ENCODE measurements around the gene MYO3B. TPM values are rescaled to one million over a fixed set of nuclear protein-coding genes. Genes with fewer than 3 reads are reported as not detected.

The MYO3B gene
- total RNA-seq, 1 donor from 2014 or later: not detected

DNA sequence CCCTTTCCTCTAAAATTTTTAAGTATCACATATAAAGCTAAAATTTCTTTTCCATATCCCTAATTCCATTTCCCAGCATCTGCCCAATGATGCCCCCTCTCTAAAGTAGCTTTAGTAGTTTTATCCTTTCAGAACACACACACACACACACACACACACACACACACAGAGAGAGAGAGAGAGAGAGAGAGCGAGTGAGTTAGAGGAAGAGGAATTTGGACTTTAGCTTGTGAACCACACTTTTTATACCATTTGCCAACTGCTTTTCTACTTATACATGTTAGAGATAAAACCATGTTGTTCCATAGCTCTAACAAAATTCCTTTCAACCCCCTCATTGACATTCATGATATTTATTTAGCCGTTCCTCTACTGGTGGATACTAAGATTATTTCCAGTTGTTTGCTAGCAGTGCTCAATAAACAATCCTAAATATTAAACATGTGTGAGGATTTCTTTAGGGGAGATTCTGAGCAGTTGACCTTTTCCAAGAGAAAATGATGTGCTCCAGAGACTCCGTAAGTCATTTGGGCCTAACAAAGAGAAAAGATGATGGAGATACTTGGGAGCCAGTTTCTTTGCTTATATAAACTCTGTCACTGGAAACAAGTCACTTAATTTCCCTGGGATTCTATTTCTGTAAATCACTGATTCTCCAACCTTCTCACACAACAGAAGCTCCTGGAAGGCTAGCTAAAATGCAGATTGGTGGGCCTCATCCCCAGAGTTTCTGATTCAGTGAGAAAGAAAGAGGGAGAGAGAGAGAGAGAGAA lies 307.5 kb downstream of the MYO3B start:
- Mint-ChIP-seq H3K36me3 (ENCODE audit: low read depth) (no peaks in the 10 kb centered on the region), H3K4me1 (no peaks in the 10 kb centered on the region), H3K27me3 (peaks cover 5% of the 10 kb centered on the region), H3K27ac (no peak overlapping the region), H3K9me3 (no peaks in the 10 kb centered on the region), H3K4me3 (no peak overlapping the region)
- DNase-seq: no peak
- intact Hi-C loops (cut with micrococcal nuclease): no loop called here
- CTCF ChIA-PET: interaction anchor here (0.7 kb wide), 1 partner anchor 375 kb away, joined by 4 read pairs; no protein-coding TSS in a partner anchor
- ATAC-seq (ENCODE audit: low read depth): no peak
- TF ChIP-seq, protein P1, sequence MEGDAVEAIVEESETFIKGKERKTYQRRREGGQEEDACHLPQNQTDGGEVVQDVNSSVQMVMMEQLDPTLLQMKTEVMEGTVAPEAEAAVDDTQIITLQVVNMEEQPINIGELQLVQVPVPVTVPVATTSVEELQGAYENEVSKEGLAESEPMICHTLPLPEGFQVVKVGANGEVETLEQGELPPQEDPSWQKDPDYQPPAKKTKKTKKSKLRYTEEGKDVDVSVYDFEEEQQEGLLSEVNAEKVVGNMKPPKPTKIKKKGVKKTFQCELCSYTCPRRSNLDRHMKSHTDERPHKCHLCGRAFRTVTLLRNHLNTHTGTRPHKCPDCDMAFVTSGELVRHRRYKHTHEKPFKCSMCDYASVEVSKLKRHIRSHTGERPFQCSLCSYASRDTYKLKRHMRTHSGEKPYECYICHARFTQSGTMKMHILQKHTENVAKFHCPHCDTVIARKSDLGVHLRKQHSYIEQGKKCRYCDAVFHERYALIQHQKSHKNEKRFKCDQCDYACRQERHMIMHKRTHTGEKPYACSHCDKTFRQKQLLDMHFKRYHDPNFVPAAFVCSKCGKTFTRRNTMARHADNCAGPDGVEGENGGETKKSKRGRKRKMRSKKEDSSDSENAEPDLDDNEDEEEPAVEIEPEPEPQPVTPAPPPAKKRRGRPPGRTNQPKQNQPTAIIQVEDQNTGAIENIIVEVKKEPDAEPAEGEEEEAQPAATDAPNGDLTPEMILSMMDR (IDR thresholded peaks at IDR 0.05): no peak
- POLR2A ChIA-PET: no interaction called here

DNA sequence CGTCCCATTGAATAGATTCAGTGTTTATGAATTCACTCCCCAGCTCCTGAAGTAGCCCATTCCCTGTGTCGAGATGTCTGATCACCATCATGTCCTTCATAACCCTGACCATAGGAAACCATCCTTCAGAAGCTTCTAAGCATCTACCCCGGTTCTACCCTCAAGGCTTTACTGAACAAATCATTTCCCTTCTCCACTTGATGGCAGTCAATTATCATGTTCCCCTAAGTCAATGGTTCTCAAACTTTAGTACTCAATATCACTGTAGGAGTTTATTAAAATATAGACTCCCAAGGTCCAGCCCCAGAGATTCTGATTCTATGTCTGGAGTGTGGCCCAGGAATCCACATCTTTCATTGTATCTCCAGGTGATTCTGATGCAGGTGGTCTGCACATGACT lies 308.8 kb downstream of the MYO3B start:
- ATAC-seq (ENCODE audit: low read depth) (no peak), DNase-seq (no peak)
- CTCF ChIA-PET: no interaction called here
- H3K4me1 Mint-ChIP-seq: no peaks in the 10 kb centered on the region
- intact Hi-C loops (cut with micrococcal nuclease): no loop called here
- H3K27me3 Mint-ChIP-seq: peaks cover 5% of the 10 kb centered on the region
- no peak overlapping the region for H3K27ac Mint-ChIP-seq
- POLR2A ChIA-PET: no interaction called here
- no peaks in the 10 kb centered on the region for H3K36me3 Mint-ChIP-seq (ENCODE audit: low read depth)
- H3K9me3 Mint-ChIP-seq: no peaks in the 10 kb centered on the region
- H3K4me3 Mint-ChIP-seq: no peak overlapping the region
- TF ChIP-seq, protein P1 (IDR thresholded peaks at IDR 0.05): no peak

DNA sequence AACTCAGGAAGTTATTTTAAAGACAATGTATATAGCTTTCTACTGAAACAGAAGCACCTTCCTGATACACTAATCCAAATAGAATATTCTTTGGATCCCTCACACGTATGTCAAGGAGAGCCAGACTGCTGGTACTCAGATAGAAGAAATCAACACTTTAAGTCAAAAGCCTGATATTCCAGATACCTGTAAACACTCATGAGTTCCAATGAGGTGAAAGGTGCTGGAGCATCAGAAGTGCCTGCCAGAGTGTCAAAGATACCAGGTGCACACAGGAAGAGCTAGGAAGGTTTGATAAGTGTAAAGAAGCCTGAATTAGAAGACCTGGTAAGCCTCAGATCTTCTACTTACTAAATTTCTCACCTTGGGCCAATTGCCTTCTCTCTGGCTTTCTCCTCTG lies 310.9 kb downstream of the MYO3B start:
- Mint-ChIP-seq H3K27ac (no peak overlapping the region), H3K9me3 (no peaks in the 10 kb centered on the region), H3K4me1 (no peaks in the 10 kb centered on the region), H3K27me3 (peaks cover 3% of the 10 kb centered on the region), H3K36me3 (ENCODE audit: low read depth) (no peaks in the 10 kb centered on the region), H3K4me3 (no peak overlapping the region)
- ChIA-PET POLR2A (no interaction called here), CTCF (no interaction called here)
- ATAC-seq (ENCODE audit: low read depth) (no peak), DNase-seq (no peak)
- TF ChIP-seq, protein P1 (IDR thresholded peaks at IDR 0.05): no peak
- intact Hi-C loops (cut with micrococcal nuclease): no loop called here

DNA sequence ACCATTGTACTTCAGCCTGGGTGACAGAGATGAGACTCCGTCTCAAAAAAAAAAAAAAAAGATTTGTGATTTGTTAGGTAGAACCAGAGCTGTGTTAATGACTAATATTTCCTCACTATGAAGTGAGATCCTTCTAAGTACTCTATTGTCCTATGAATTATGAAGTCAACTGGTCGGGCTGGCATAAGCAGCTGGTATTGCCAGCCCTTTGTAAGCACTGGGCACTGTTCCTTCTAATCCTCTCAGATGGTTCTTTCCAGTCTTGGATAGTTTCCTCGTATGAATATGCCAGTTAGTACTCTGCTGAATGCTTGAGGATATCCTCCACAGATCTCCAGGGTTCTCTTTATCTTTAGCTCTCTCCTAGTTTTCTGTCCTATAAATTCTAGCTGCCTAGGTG lies 314.1 kb downstream of the MYO3B start:
- H3K9me3 Mint-ChIP-seq: no peaks in the 10 kb centered on the region
- H3K4me3 Mint-ChIP-seq: no peak overlapping the region
- no peaks in the 10 kb centered on the region for H3K4me1 Mint-ChIP-seq
- intact Hi-C loops (cut with micrococcal nuclease): no loop called here
- ATAC-seq (ENCODE audit: low read depth) (no peak), DNase-seq (no peak)
- TF ChIP-seq, protein P1 (IDR thresholded peaks at IDR 0.05): no peak
- ChIA-PET CTCF (no interaction called here), POLR2A (no interaction called here)
- H3K36me3 Mint-ChIP-seq (ENCODE audit: low read depth): no peaks in the 10 kb centered on the region
- H3K27ac Mint-ChIP-seq: no peak overlapping the region
- peaks cover 9% of the 10 kb centered on the region for H3K27me3 Mint-ChIP-seq

DNA sequence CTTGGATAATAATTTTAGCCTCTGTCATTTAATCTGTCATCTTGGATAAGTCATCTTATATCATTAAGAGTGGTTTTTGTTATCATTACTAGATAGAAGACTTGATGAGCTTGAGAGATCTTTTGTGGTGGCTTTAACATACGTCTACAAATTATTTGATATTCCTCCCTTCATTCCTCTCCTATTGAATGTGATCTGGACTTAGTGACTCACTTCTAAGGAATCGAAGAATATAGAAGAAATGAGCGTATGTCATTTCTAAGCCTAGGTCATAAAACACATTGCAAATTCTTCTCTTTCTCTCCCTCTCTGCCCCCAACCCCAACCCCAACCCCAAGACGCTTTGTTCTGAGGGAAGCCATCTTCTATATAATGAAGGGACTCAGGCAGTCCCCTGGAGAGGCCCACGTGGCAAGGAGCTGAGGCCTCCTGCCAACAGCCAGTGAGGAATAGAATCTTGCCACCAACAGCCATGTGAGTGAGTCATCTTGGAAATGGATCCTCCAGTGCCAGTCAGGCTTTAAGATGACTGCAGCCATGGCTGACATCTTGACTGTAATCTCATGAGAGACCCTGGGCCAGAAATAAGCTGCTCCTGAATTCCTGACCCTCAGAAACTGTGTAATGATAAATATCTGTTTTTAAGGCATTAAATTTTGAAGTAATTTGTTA lies 315.6 kb downstream of the MYO3B start:
- intact Hi-C loops (cut with micrococcal nuclease): no loop called here
- ATAC-seq (ENCODE audit: low read depth): no peak
- TF ChIP-seq, protein P1 (IDR thresholded peaks at IDR 0.05): no peak
- Mint-ChIP-seq H3K36me3 (ENCODE audit: low read depth) (no peaks in the 10 kb centered on the region), H3K4me1 (no peaks in the 10 kb centered on the region), H3K4me3 (no peak overlapping the region), H3K9me3 (no peaks in the 10 kb centered on the region), H3K27me3 (peaks cover 9% of the 10 kb centered on the region), H3K27ac (no peak overlapping the region)
- CTCF ChIA-PET: no interaction called here
- POLR2A ChIA-PET: no interaction called here
- DNase-seq: no peak

Measured in activated B cell treated with CpG ODN at 0.5 μM for 24 hours (primary cell).